Measurements from ENCODE around the gene FBXL20.
"Not testable (repeated sequence)": the region's sequence is repeated elsewhere in the genome, so short reads cannot be mapped to it uniquely, and the experiment has no call there.

DNA sequence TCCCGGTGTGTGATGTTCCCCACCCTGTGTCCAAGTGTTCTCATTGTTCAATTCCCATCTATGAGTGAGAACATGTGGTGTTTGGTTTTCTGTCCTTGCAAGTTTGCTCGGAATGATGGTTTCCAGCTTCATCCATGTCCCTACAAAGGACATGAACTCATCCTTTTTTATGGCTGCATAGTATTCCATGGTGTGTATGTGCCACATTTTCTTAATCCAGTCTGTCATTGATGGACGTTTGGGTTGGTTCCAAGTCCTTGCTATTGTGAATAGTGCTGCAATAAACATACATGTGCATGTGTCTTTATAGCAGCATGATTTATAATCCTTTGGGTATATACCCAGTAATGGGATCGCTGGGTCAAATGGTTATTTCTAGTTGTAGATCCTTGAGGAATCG lies 54.6 kb downstream of the FBXL20 start:
- not testable (repeated sequence) for TF ChIP-seq EZH2 (IDR thresholded peaks at IDR 0.05; ENCODE audit: borderline replicate concordance, control insufficient read depth, low read depth, low read length); POLR2A (IDR thresholded peaks at IDR 0.05; ENCODE audit: low read depth, low read length); TCF12 (IDR thresholded peaks at IDR 0.05; ENCODE audit: low read depth, low read length); POLR2AphosphoS5 (IDR thresholded peaks at IDR 0.05; ENCODE audit: low read length); ZNF384 (IDR thresholded peaks at IDR 0.05; ENCODE audit: borderline replicate concordance, low read depth, low read length); NR2C2 (IDR thresholded peaks at IDR 0.05; ENCODE audit: borderline replicate concordance, control insufficient read depth, insufficient read length, low read depth)
- TF ChIP-seq, protein P1, sequence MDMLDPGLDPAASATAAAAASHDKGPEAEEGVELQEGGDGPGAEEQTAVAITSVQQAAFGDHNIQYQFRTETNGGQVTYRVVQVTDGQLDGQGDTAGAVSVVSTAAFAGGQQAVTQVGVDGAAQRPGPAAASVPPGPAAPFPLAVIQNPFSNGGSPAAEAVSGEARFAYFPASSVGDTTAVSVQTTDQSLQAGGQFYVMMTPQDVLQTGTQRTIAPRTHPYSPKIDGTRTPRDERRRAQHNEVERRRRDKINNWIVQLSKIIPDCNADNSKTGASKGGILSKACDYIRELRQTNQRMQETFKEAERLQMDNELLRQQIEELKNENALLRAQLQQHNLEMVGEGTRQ (IDR thresholded peaks at IDR 0.05; ENCODE audit: borderline replicate concordance, low read depth, low read length), result not testable (repeated sequence)
- TF ChIP-seq, protein P2, sequence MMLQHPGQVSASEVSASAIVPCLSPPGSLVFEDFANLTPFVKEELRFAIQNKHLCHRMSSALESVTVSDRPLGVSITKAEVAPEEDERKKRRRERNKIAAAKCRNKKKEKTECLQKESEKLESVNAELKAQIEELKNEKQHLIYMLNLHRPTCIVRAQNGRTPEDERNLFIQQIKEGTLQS (IDR thresholded peaks at IDR 0.05; ENCODE audit: borderline replicate concordance, extremely low read depth, low read depth, low read length), result not testable (repeated sequence)

All from GM12878 (cell line).